ENCODE measurements around the gene TPP1.

Gene TPP1

DNA sequence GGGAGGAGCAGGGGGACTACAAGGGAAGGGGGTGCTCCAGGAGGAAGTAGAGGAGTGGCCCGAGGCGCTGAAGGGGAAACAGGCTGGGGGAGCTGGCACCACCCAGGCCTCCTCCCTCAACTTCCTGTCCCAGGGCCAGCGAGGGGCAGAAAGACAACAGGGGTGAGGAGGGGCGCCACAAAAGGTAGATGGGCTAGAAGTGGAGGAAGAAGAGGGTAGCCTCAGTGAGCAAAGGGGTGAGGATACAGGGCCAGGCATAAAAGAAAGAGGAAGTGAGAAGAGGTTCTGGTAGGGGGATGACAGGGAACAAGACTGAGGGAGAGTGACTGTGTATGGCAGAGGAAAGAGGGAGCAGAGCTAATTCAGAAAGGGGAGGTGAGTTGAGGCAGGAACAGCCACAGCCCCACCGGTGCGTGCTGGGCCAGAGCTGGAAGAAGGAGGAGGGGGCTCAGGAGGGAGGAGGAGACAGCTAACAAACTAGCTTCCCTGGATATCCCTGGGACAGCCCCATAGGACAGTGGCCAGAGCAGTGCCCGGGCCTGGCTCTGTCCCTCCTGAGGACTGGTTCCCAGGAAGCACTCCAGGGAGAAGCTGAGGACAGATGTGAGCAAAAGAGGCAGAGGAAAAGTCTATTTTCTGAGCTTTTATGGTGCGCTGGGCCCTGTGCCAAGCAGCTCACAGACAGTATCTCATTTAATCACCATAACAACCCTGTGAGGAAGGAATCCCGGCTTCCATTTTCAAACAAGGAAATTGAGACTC, 27.9 kb upstream of the TPP1 start:
- no peak for DNase-seq

- DNase-seq: no peak
These were observed 27.3 kb upstream of the TPP1 start for GRCh38 chr11:6646576-6646917.

DNA sequence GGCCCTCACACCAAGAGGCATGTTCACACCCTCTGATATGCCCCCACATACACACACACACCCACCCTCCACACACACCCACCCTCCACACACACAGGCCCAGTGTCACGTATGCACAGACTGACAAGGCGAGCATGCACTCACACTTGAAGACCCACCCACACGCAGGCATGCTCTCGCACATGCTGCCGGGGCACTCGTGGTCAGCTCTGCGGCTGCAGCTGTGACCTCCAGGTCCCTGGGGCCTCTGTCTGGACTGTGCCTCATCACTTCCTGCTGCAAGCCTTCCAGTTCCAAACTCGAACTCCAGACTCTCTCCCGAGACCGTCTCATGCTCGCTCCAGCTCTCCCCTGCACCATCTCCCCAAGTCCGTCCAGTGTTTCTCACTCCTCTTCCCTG, 26.8 kb upstream of the TPP1 start:
- no peak for DNase-seq

- DNase-seq: no peak
These were observed 23.7 kb upstream of the TPP1 start for GRCh38 chr11:6642957-6643356.

DNA sequence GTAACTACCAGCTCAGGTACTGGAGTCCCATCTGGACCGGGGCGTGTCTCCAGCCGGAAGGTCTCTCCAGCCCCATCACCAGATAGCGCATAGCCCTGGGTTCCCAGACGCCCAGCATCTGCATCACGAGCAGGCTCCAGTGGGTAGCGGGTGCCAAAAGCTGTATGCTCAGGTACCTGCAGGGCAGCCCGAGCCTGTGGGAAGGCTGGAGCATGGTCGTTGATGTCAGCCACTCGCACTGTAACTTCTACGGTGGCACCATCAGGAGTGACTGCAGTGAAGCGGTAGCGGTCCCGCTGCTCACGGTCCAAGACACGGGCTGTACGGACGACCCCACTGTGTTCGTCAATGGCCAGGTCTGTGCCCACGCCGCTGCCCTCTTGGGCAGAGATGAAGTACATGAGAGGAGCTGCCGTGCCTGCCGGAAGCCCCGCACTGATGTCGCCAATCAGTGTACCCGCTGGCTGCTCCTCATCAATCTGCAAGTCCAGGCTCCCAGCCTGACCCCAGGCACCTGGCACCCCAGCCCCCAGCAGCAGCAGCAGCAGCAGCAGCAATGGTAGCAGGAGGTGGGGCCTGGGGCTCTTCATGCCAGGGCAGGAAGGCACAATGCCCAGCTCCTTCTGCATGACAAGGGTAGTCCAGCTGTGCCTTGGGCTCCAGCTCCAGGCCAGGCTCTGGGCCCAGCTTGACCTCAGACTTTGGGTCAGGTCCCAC, 21.9 kb upstream of the TPP1 start:
- no peak for DNase-seq

DNA sequence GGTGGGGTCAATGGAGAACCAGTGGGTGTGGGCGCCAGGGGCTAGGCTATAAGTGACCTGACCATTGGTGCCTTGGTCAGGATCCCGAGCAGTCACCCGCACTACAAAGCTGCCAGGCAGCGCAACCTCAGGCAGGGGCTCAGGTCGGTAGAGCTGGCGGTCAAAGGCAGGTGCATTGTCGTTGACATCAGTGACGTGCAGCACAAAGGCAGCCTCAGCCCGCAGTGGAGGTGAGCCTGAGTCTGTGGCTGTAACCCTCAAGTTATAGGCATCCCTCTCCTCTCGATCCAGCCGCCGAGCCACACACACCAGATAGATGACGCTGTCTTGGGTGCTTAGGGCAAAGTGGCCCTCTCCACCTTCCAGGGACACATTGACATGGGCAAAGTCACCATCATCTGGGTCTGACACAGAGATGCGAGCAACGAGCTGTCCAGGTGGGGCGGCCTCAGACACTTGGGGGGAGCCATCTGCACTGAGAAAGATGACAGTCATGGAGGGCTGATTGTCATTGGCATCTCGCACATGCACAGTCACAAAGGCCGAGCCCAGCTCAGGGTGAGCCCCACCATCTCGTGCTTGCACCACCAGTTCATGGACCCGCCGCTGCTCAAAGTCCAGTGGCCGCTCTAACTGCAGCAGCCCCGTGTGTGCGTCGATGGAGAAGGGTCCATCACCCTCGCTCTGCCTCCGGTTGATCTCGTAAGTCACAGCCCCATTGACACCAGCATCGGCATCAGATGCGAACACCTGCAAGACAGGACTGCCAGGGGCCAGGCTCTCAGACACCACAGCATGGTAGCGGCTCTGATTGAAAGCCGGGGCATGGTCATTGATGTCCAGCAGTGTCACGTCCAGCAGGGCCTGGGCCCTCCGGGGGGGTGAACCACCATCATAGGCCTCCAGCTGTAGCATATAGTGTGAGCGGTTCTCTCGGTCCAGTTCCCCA, 21.1 kb upstream of the TPP1 start:
- DNase-seq: no peak

GRCh38 chr11:6638429-6638828, 19.2 kb upstream of the TPP1 start:
- no peak for DNase-seq

GRCh38 chr11:6637871-6638270, 18.6 kb upstream of the TPP1 start:
- no peak for DNase-seq

DNA sequence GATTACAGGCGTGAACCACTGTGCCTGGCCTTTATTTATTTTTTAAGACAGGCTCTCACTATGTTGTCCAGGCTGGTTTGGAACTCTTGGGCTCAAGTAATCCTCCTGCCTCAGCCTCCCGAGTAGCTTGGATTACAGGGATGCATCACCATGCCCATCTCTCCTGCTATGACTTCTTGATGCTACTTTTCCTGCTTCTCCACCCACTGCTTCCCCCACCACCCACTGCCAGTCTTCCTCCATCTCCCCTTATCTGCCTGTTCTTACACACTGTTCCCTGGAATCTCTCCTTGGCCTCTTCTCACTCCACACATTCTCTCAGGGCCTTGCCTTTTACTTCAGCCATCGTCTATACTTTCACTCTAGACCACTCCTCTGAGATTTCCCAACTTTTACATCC, 17.3 kb upstream of the TPP1 start:
- no peak for DNase-seq

DNA sequence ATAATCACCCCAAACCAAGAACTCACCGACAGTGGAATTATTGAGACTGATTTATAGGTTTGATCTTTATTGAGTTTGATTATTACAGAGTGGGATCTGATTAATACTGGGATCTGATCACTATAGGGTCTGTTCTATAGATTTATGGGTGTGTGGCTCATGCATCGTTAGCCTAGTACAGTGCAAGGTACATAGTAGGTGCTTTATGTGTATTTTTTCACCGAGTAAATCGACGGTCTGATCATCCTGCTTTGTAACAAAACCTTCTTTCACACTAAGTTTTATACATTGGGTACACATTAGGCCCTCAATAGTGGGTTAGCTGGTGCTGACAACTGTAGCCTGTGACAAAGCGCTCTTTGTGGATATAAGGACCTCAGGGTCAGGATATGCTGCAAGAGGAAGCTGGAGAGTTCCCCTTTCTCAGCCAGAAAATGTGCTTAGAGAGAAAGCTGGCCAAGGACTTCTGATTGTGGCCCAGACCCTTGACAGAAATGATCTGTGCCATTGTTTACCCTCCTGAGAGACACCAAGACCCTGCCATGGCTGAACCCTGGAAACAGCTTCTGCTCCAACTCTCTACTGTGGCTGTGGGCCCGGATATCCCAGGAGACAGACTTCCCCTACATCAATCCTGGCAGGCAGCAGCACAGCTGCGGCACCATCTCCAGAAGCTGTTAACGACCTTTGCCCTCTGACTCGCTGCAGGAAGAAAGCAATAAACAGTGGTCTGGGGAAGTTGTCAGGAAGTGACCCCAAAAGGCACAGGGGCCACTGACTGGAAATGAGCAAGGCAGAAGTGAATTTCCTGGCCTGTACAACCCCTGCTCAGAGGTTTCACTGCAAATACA, 16.1 kb upstream of the TPP1 start:
- DNase-seq: no peak

DNA sequence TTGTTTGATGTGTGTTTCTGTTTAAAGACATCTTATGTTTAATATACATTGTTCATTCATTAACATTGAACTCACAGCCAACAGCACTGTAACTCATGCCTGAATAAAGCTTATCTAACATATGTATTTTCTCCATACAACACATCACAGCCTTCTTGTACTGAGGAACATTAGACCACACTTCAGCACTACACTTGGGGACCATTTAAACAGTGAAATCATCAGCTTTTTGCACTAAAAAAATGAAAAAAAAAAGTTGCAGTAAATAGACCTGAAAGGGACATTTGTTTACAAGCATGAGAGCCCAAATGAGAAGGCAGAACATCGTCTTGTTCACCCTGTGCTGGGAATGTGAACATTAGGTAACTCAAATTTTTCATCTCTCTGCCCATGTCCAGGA, 15.3 kb upstream of the TPP1 start:
- DNase-seq: no peak

DNA sequence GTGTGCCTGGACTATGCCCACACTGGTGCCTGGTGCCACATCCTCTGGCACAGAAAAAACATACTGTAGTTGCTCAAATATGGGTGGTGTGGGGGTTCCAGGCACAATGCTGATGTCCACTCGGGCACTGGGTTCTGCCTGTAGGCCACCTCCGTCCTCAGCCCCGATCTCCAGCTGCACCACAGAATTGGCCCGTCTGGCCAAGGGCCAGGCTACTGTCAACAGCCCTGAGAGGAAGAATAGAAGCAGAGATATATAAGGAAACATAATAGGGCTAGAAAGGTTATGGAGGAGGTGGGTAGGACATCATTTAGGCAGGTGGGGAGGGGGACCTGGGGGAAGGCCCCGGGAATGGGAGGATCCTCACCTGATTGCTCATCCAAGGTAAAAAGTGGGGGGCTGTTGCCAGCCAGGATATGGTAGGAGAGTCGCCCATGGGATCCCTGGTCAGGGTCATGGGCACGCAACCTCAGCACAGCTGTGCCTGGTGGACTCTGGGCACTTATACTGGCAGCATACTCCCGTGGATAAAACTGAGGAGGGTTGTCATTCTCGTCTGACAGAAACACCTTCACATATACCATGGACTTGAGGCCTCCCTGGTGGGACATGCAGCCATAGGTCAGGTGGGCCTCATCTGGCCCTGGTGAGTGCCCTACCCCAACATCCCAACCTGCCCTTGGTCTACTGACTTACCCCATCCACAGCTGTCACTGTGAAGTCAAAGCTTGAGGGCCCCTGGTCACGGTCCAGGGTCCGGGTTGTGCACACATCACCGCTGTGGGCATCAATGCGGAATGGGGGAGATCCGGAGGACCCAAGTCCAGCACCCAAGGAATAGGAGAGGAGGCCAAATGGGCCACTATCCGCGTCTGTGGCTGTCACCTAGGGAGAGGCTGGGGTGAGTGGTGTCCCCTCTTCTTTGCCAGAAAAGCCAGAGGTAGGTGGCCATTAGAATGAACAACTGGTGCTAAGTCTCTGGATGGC, 14.5 kb upstream of the TPP1 start:
- DNase-seq: no peak

- no peak for DNase-seq
These were observed 13.2 kb upstream of the TPP1 start for GRCh38 chr11:6632116-6633073.

GRCh38 chr11:6631361-6631890, 12.2 kb upstream of the TPP1 start:
- DNase-seq: no peak

GRCh38 chr11:6630632-6631291, 11.5 kb upstream of the TPP1 start:
- no peak for DNase-seq

DNA sequence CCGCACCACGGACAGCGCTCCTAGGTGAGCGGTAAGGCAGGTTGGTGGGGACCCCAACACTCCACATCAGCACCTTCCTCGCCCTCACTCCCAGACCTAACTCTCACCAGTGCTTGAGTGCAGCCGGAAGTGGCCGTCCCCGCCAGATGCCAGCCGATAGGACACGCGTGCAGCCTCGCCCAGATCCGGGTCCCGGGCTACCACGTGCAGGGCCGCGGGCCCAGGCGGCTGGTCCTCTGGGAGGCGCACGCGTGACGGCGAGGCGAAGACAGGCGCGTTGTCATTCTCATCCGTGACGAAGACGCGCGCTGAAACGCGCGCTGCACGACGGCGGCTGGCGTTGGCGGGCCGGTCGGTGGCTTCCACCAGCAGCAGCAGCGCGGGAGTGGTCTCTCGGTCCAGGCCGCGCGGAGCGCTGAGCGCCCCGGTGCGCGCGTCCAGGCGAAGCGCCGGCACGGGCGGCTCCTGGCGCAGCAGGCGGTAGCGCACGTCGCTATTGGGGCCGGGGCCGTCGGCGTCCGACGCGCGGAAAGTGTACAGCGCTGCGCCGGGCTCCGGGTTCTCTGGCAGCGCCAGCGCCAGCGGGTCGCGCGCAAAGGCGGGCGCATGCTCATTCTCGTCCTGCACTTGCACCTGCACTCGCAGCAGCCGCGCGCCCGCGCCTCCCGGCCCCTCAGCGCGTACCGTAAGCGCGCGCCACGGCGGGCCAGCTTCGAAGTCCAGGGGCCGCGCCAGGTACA, 10.8 kb upstream of the TPP1 start:
- no peak for DNase-seq

DNA sequence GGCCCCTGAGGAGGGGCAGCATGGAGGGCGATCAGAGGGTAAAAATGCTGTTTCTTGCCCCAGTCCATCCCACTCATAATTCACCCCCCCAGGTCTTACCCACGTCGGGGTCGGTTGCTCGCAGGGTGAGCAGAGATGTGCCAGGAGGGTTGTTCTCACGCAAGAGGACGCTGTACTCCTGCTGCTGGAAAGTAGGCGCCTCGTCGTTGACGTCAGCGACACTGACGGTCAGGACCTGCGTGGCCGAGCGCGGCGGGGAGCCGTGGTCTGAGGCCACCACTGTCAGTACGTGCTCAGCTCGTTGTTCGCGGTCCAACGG, 10.3 kb upstream of the TPP1 start:
- no peak for DNase-seq

DNA sequence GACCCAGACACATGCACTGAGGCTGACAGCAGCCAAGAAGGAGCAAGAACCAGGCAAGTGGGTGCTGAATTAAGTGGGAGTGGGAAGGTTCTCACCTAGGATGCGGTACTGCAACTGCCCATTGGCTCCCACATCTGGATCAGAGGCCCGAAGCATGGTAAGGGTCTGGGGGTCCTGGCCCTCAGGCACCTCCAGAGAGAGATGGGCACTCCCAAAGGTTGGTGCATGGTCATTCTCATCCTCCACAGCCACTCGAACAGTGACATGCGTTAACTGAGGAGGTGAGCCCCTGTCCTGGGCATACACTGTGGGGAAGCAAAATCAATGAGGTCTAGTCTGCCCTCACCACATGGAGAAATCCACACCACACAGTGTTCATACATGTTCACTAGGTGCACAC, 9.3 kb upstream of the TPP1 start:
- DNase-seq: no peak

GRCh38 chr11:6627762-6628241, 8.6 kb upstream of the TPP1 start:
- DNase-seq: no peak

Data from COR-L47 (cell line).